GM19351 (cell line): Measurements from ENCODE around the gene TMEM181.
"Not testable (repeated sequence)": the region's sequence is repeated elsewhere in the genome, so short reads cannot be mapped to it uniquely, and the experiment has no call there.

Source experiments
- ATAC-seq: cut with Tn5 transposase; IDR thresholded peaks from one replicate; pipeline ENCODE4 v1.9.1; 2021; ENCODE audit warnings: mild to moderate bottlenecking, moderate library complexity; ENCODE audit not compliant: unreplicated experiment

The TMEM181 gene

GRCh38 chr6:158655569-158656450, 95.9 kb downstream of the TMEM181 start:
- ATAC-seq: no peak

- ATAC-seq: not testable (repeated sequence)
Observed at GRCh38 chr6:158656986-158657385, 97.1 kb downstream of the TMEM181 start.

GRCh38 chr6:158660333-158660754, 100.5 kb downstream of the TMEM181 start:
- no peak for ATAC-seq

- ATAC-seq: no peak
Observed at GRCh38 chr6:158661156-158661685, 101.3 kb downstream of the TMEM181 start.

GRCh38 chr6:158662607-158662953, 102.7 kb downstream of the TMEM181 start:
- no peak for ATAC-seq

- ATAC-seq: no peak
Observed at GRCh38 chr6:158662954-158663624, 103.2 kb downstream of the TMEM181 start.

GRCh38 chr6:158663625-158664165, 103.8 kb downstream of the TMEM181 start:
- no peak for ATAC-seq

- ATAC-seq: no peak
Observed at GRCh38 chr6:158665332-158665731, 105.4 kb downstream of the TMEM181 start.

GRCh38 chr6:158666628-158667359, 106.9 kb downstream of the TMEM181 start:
- ATAC-seq: no peak

- no peak for ATAC-seq
Observed at GRCh38 chr6:158667360-158667981, 107.6 kb downstream of the TMEM181 start.

- no peak for ATAC-seq
Observed at GRCh38 chr6:158668707-158669103, 108.8 kb downstream of the TMEM181 start.

GRCh38 chr6:158669145-158670035, 109.5 kb downstream of the TMEM181 start:
- ATAC-seq: no peak

- not testable (repeated sequence) for ATAC-seq
Observed at GRCh38 chr6:158672119-158672518, 112.2 kb downstream of the TMEM181 start.

- no peak for ATAC-seq
Observed at GRCh38 chr6:158672726-158673125, 112.8 kb downstream of the TMEM181 start.

- no peak for ATAC-seq
Observed at GRCh38 chr6:158674342-158675131, 114.6 kb downstream of the TMEM181 start.

GRCh38 chr6:158677094-158677493, 117.2 kb downstream of the TMEM181 start:
- not testable (repeated sequence) for ATAC-seq

GRCh38 chr6:158677906-158678578, 118.2 kb downstream of the TMEM181 start:
- no peak for ATAC-seq

GRCh38 chr6:158680015-158680414, 120.1 kb downstream of the TMEM181 start:
- ATAC-seq: no peak
